NCI-H345 treated with DMSO at 0.1 percent for 48 hours (cell line): ENCODE results near the gene CRY1.
A peak's percentile ranks its signal among the peaks of the same experiment; 100 is the strongest.
"Not testable (repeated sequence)": the region's sequence is repeated elsewhere in the genome, so short reads cannot be mapped to it uniquely, and the experiment has no call there.

Source experiments
- DNase-seq: peaks from one replicate; lab custom pipeline; 2025; ENCODE audit not compliant: unreplicated experiment; lab: John Stamatoyannopoulos, UW

CRY1 gene

DNA sequence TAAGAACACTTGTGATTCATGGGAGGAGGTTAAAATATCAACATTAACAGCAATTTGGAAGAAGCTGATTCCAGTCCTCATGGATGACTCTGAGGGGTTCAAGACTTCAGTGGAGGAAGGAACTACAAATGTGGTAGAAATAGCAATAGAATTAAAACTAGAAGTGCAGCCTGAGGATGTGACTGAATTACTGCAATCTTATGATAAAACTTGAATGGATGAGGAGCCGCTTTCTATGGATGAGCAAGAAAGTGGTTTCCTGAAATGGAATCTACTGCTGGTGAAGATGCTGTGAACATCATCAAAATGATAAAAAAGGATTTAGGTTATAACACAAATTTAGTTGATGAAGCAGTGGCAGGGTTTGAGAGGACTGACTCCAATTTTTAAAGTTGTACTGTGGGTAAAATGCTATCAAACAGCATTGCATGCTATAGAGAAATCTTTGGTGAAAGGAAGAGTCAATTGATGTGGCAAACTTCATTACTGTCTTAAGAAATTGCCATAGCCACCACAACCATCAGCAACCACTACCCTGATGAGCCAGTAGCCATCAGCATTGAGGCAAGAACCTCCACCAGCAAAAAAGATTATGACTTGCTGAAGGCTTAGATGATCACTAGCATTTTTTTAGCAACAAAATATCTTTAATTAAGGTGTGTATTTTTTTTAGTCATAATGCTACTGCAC, 80.5 kb downstream of the CRY1 start:
- DNase-seq: no peak

DNA sequence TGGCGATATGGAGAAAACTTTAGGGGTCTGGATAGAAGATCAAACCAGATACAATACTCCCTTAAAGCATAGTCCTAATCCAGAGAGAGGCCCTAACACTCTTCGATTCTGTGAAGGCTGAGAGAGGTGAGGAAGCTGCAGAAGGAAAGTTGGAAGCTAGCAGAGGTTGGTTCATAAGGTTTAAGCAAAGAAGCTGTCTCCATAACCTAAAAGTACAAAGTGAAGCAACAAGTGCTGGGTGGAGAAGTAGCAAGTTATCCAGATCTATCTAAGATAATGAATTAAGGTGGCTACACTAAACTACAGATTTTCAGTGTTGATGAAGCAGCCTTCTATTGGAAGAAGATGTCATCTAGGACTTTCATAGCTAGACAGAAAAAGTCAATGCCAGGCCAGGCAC, 81.8 kb downstream of the CRY1 start:
- DNase-seq: no peak

DNA sequence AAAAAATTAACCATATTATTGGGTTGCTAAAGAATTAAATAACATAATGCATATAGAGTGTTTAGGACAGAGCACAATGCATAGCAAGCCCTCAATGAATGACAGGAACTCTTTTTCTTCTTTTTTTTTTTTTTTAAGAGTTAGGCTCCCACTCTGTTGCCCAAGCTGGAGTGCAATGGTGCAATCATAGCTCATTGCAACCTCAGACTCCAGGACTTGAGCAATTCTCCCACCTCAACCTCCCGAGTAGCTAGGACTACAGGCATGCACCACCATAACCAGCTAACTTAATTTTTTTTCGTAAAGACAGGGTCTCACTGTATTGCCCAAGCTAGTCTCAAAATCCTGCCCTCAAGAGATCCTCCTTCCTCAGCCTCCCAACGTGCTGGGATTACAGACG, 85.9 kb downstream of the CRY1 start:
- DNase-seq: no peak

DNA sequence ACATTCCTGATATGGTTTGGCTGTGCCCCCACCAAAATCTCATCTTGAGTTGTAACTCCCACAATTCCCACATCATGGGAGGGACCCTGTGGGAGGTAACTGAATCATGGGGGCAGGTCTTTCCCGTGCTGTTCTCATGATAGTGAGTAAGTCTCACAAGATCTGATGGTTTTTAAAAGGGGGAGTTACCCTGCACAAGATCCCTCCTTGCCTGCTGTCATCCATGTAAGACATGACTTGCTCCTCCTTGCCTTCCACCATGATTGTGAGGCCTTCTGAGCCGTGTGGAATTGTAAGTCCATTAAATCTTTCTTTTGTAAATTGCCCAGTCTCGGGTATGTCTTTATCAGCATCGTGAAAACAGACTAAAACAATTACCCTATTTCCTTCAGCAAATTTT, 90.7 kb downstream of the CRY1 start:
- not testable (repeated sequence) for DNase-seq

- DNase-seq: no peak
Measured at GRCh38 chr12:106999446-106999845, 93.9 kb downstream of the CRY1 start.

GRCh38 chr12:106997916-106998315, 95.4 kb downstream of the CRY1 start:
- no peak for DNase-seq

GRCh38 chr12:106996102-106996501, 97.2 kb downstream of the CRY1 start:
- not testable (repeated sequence) for DNase-seq

- no peak for DNase-seq
Measured at GRCh38 chr12:106994579-106995220, 98.6 kb downstream of the CRY1 start.

DNA sequence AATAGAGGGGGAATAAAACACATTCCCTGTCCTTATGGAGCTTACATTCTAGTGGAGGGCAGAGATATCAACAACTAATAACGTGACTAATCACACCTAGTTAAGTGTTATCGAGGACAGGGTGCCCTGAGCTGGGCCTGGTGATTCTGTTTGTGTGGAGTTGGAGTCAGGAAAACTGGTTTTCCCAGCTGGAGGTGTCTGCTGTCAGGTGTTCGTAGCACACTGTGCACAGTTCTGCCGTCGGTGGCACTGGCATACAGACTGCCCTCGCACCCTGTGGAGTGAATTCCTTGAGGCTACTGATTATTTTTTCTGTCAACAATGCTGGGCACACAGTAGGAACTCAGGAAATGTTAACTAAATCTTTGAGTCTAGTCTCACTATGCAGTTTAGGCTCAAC, 105.5 kb downstream of the CRY1 start:
- no peak for DNase-seq

GRCh38 chr12:106986625-106987389, 106.5 kb downstream of the CRY1 start, which contains the start of gene MTERF2:
Gene MTERF2, minus strand, starts transcription at chr12:106987146. Its CDS starts 8,432 bp downstream, at chr12:106978714.
- DNase-seq: peak; percentile 81

- DNase-seq: no peak
Measured at GRCh38 chr12:106986135-106986534, 107.2 kb downstream of the CRY1 start.

- DNase-seq: no peak
Measured at GRCh38 chr12:106985479-106985878, 107.9 kb downstream of the CRY1 start.

- DNase-seq: no peak
Measured at GRCh38 chr12:106984588-106985137, 108.7 kb downstream of the CRY1 start.

DNA sequence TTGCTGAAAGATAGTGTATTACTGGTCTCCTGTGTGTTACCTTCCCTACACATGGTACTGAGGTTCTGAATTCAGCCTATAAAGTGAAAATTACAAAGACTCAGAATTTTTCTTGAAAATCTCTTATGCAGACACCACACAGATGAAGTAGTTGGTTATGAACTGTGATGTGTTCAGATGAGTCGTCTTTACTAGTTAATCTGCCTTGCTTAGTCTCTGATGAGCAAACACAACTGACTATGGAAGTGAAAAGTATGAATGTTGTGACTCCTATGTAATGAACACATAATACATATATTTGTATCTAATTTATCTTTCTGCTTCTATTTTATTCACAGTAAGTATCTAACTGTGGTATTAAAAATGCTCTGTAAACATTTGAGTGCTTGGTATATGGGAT, 111.1 kb downstream of the CRY1 start:
- no peak for DNase-seq

GRCh38 chr12:106981788-106982187, 111.6 kb downstream of the CRY1 start:
- no peak for DNase-seq

DNA sequence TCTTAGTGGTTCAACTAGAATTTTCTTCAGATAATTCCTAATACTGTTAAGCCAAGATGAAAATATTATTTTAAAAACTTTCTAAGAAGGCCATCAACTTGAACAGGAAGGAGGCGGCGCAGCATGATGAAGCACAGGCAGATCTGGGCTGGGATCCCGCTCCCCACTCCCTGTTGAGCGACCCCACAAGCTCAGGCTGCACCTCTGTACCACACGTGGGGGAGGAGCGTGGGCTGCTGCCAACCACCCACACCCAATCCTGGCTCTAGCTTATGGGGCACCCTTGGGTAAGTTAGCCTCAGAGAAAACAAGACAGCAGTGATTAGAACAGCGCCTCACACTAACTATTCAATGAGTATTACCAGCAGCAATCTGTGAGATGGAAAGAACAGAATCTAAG, 112.4 kb downstream of the CRY1 start:
- no peak for DNase-seq

- DNase-seq: no peak
Measured at GRCh38 chr12:106978035-106978800, 115.1 kb downstream of the CRY1 start.

DNA sequence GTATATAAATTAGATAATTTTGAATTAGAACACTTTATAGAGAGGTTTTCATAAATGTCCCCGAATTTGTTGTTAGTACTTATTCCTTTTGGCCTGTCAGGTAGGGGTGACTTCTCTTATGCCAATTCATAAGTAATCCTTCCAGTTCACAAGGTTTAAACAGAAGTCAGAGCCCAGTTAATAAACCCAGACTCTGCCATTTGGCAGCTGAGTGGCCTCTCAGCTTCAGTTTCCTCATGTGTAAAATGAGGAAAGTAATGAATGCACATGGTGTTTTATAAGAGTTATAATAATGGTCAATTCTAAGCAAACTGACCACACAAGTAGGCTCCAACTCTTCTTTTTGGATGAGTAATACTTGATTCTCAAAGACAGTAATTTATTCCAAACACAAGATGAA, 116.7 kb downstream of the CRY1 start:
- no peak for DNase-seq

DNA sequence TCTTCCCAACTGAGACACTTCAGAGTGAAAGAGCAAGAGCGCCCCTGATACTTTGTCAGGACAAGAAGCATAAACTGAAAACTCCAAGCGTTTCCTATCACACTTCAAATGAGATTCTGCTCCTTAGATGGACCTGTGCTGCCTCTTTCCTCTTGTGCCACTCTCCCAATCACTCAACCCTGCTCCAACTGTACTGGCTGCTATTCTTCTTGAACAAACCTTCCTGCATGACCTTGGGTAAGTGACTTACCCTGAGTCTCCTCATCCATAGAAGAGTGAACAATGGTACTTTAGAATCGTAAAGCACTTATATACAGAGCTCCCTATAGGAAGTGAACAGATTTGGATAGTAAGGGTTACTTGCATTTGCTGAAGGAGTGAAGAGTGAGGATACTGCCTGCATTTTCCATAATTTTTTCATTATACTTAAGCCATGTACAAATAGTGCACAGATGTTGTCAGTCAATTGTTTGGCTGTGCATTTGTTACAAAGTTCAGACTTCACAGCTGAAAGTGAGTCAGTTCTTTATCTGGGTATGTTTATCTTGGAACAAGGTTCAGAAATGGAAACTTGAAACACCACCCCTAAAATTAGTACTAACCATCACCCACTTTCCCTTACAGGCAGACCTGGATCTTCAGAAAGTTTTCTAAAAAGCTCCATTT, 117.2 kb downstream of the CRY1 start:
- DNase-seq: no peak

DNA sequence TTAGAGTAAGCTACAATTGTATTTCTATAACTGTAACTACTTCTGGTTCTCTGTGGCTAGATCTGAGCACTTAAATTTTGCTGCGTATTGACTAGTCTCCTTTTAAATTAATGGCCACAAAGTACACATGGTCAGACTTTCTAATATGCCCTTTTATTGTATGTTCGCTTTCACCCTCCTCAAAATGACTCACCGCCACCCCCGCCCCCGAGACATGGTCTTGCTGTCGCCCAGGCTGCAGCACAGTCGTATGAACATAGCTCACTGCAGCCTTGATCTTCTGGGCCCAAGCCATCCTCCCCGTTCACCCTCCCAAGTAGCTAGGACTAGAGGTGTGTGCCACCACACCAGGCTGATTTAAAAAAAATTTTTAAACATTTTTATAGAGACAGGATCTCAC, 118.3 kb downstream of the CRY1 start:
- DNase-seq: no peak
